OCI-LY7 (cell line): Measurements from ENCODE around the gene TRAPPC12. TPM values are rescaled to one million over a fixed set of nuclear protein-coding genes. Genes with fewer than 3 reads are reported as not detected.

Experiments
- BruUV-seq: library from RNA; stranded (reverse); fragments of 400-500 nt; replicated peaks from 2 replicates; lab custom pipeline; 2021; lab: Mats Ljungman, UMichigan
- CTCF ChIA-PET: fragments of 300-600 bp; sonication (Branson Sonifier 250); formaldehyde crosslinking; loops from one replicate; lab custom pipeline; 2022; ENCODE audit warnings: antibody characterized with exemption; ENCODE audit not compliant: unreplicated experiment; lab: Charles Lee
- POLR2A ChIA-PET: fragments of 300-600 bp; sonication (Branson Sonifier 250); formaldehyde crosslinking; loops from one replicate; lab custom pipeline; 2022; ENCODE audit warnings: antibody characterized with exemption; lab: Charles Lee
- DNase-seq: peaks from one replicate; pipeline ENCODE4 v3.0.0-alpha.2; 2015; ENCODE audit warnings: low spot score
- H2AFZ ChIP-seq: fragments of 200-600 bp; sonication (generic), shearing (Covaris generic); 2 replicates; pipeline ENCODE4 v1.6.1; 2014; ENCODE audit warnings: mild to moderate bottlenecking, antibody characterized with exemption, low read length, moderate library complexity
- H3K27ac ChIP-seq: fragments of 200-600 bp; sonication (generic); 2 replicates; pipeline ENCODE4 v1.5.1; 2014; ENCODE audit warnings: mixed run types, low read depth, mild to moderate bottlenecking, moderate library complexity, low read length, inconsistent platforms; ENCODE audit not compliant: poor library complexity, severe bottlenecking
- H3K36me3 ChIP-seq: fragments of 200-600 bp; sonication (generic); 2 replicates; pipeline ENCODE4 v1.6.1; 2014; ENCODE audit warnings: mild to moderate bottlenecking, antibody characterized with exemption, low read length, moderate library complexity, mixed read lengths; ENCODE audit not compliant: insufficient read depth
- H3K4me1 ChIP-seq: fragments of 200-600 bp; sonication (generic); 2 replicates; pipeline ENCODE4 v1.5.1; 2014; ENCODE audit warnings: mild to moderate bottlenecking, low read length; ENCODE audit not compliant: insufficient read depth, poor library complexity, severe bottlenecking
- H3K4me2 ChIP-seq: fragments of 200-600 bp; sonication (generic); 2 replicates; pipeline ENCODE4 v1.6.1; 2014; ENCODE audit warnings: mild to moderate bottlenecking, low read length
- H3K4me3 ChIP-seq: fragments of 200-600 bp; sonication (generic); 2 replicates; pipeline ENCODE4 v1.5.1; 2014; ENCODE audit warnings: mild to moderate bottlenecking, low read depth, low read length; ENCODE audit not compliant: poor library complexity, severe bottlenecking
- H3K79me2 ChIP-seq: fragments of 200-600 bp; sonication (generic); 2 replicates; pipeline ENCODE4 v1.6.1; 2016; ENCODE audit warnings: low read depth, mild to moderate bottlenecking, low read length, moderate library complexity, mixed read lengths; ENCODE audit not compliant: insufficient read depth
- H3K9me2 ChIP-seq: fragments of 200-600 bp; sonication (generic); 2 replicates; pipeline ENCODE4 v1.6.1; 2016; ENCODE audit warnings: mild to moderate bottlenecking, low read length, mixed read lengths; ENCODE audit not compliant: insufficient read depth
- H3K9me3 ChIP-seq: fragments of 200-600 bp; sonication (generic); 2 replicates; pipeline ENCODE4 v1.6.1; 2014; ENCODE audit warnings: mild to moderate bottlenecking, mixed run types, low read length, mixed read lengths
- H4K20me1 ChIP-seq: fragments of 200-600 bp; sonication (generic); 2 replicates; pipeline ENCODE4 v1.6.1; 2014; ENCODE audit warnings: mild to moderate bottlenecking, antibody characterized with exemption, low read length, moderate library complexity, mixed read lengths; ENCODE audit not compliant: insufficient read depth
- EZH2phosphoT487 ChIP-seq: fragments of 200-600 bp; sonication (generic); IDR thresholded peaks from 2 replicates; pipeline ENCODE4 v1.6.1; 2018; ENCODE audit warnings: low read depth, borderline replicate concordance, mild to moderate bottlenecking, mixed run types, antibody characterized with exemption, low read length, moderate library complexity, mixed read lengths
- intact Hi-C: fragments of 100-400 bp; cut with micrococcal nuclease; formaldehyde crosslinking; loops from one replicate; pipeline ENCODE4 v1.10.0; 2022; ENCODE audit not compliant: unreplicated experiment
- total RNA-seq, 2 experiments: library from RNA; depleted of rRNA in 1 of 2; stranded (reverse); fragments of >200 nt in 1 of 2; shearing (Covaris generic) in 1 of 2; gene quantifications; 2 replicates each; pipeline ENCODE4 v1.2.3, GENCODE V29; 2014 to 2022
- TF ChIP-seq, protein P1 (sequence below): fragments of 200-600 bp; sonication (generic); conservative IDR thresholded peaks from 2 replicates; pipeline ENCODE4 v1.5.1; 2014; ENCODE audit warnings: mild to moderate bottlenecking, antibody characterized with exemption, low read length, moderate library complexity, mixed read lengths

TRAPPC12 gene
- total RNA-seq, 2 experiments from 2014 or later, result 85.2 to 91.6 TPM

GRCh38 chr2:3520591-3520990, 141.1 kb downstream of the TRAPPC12 start:
- ChIA-PET CTCF (interaction anchor here (0.8 kb wide), 1 partner anchor 90 kb away, joined by 4 read pairs; no protein-coding TSS in a partner anchor), POLR2A (interaction anchor here (1.0 to 1.8 kb wide), 4 partner anchors 11 to 89 kb away, joined by 4 to 19 read pairs (median 4); no protein-coding TSS in a partner anchor)
- peaks cover 5% of the 10 kb centered on the region; the same call in 1 of the 2 replicates for H3K9me3 ChIP-seq
- H4K20me1 ChIP-seq, result no peaks in the 10 kb centered on the region
- H3K4me2 ChIP-seq, result peak overlapping the region; percentile 81
- H3K4me1 ChIP-seq, result peaks cover 19% of the 10 kb centered on the region
- intact Hi-C loops, result no loop called here
- BruUV-seq, result no TSS peak
- H2AFZ ChIP-seq, result no peak overlapping the region
- H3K79me2 ChIP-seq, result peaks cover 14% of the 10 kb centered on the region; the same call in 1 of the 2 replicates
- no peak overlapping the region for H3K27ac ChIP-seq
- peak overlapping the region; percentile 68 for H3K4me3 ChIP-seq
- TF ChIP-seq, protein P1, sequence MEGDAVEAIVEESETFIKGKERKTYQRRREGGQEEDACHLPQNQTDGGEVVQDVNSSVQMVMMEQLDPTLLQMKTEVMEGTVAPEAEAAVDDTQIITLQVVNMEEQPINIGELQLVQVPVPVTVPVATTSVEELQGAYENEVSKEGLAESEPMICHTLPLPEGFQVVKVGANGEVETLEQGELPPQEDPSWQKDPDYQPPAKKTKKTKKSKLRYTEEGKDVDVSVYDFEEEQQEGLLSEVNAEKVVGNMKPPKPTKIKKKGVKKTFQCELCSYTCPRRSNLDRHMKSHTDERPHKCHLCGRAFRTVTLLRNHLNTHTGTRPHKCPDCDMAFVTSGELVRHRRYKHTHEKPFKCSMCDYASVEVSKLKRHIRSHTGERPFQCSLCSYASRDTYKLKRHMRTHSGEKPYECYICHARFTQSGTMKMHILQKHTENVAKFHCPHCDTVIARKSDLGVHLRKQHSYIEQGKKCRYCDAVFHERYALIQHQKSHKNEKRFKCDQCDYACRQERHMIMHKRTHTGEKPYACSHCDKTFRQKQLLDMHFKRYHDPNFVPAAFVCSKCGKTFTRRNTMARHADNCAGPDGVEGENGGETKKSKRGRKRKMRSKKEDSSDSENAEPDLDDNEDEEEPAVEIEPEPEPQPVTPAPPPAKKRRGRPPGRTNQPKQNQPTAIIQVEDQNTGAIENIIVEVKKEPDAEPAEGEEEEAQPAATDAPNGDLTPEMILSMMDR, result no peak
- TF ChIP-seq EZH2phosphoT487, result no peak
- peaks cover 19% of the 10 kb centered on the region for H3K36me3 ChIP-seq
- H3K9me2 ChIP-seq, result no peaks in the 10 kb centered on the region
- DNase-seq, result no peak

DNA sequence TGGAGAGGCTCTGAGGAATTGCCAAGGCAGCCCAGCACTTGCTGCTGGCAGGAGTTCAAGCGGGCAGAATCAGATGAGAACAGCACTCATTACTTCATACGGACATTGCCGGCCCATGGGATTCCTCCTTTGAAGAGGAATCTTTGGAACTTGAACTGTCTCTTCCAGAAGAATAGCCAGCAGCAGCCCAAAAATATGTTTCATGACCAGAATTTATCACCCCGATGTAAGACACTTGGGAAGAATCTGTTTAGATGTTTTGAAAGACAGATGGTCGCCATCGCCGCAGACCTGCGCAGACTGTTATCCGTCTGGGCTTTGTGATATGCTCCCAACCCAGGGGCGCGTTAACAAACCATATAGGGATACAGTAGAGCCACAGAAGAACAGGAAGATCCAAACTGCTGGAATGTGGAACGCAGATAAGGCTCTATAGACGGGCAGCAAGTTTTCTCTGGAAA, 143.5 kb downstream of the TRAPPC12 start:
- no peak overlapping the region for H3K27ac ChIP-seq
- intact Hi-C loops, result no loop called here
- peaks cover 16% of the 10 kb centered on the region for H3K4me1 ChIP-seq
- no peak overlapping the region for H2AFZ ChIP-seq
- TF ChIP-seq, protein P1, result no peak
- no peak for TF ChIP-seq EZH2phosphoT487
- no peak for DNase-seq
- BruUV-seq, result no TSS peak
- H4K20me1 ChIP-seq, result no peaks in the 10 kb centered on the region
- no peaks in the 10 kb centered on the region for H3K9me3 ChIP-seq
- CTCF ChIA-PET, result no interaction called here
- peaks cover 5% of the 10 kb centered on the region; the same call in 1 of the 2 replicates for H3K79me2 ChIP-seq
- no peak overlapping the region for H3K4me3 ChIP-seq
- no peaks in the 10 kb centered on the region for H3K9me2 ChIP-seq
- H3K4me2 ChIP-seq, result no peak overlapping the region
- POLR2A ChIA-PET, result no interaction called here
- H3K36me3 ChIP-seq, result no peaks in the 10 kb centered on the region

DNA sequence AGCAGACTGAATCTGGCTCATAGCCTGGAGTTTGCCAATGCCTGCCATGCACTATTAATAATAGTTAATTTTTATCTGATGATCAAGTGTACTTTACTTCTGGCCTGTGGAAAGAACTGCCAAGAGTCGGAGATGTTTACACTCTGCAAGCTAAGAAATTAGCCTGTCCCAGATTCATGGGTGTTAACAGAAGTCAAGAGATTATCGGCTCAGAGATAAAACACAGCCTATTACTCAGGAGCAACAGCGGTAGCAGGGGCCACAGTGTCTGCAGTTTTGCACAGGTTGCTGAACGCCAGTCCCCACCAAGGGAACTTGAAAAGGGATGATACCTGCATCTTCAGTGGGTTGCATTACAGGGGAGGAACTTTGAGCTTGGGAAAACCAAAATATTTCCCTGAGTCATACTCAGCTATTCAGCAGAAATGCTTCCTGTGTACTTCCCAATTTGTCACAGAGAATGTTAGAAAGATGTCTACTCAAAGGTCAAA, 144.1 kb downstream of the TRAPPC12 start:
- TF ChIP-seq EZH2phosphoT487, result no peak
- TF ChIP-seq, protein P1, result no peak
- H3K4me1 ChIP-seq, result peaks cover 15% of the 10 kb centered on the region
- H3K4me2 ChIP-seq, result no peak overlapping the region
- intact Hi-C loops, result no loop called here
- BruUV-seq, result no TSS peak
- H3K9me2 ChIP-seq, result no peaks in the 10 kb centered on the region
- no peaks in the 10 kb centered on the region for H3K36me3 ChIP-seq
- H2AFZ ChIP-seq, result no peak overlapping the region
- H3K4me3 ChIP-seq, result no peak overlapping the region
- ChIA-PET POLR2A (interaction anchor here (0.6 to 1.0 kb wide), 2 partner anchors 11 to 1421 kb away, joined by 3 to 6 read pairs; no protein-coding TSS in a partner anchor), CTCF (no interaction called here)
- no peaks in the 10 kb centered on the region for H4K20me1 ChIP-seq
- H3K27ac ChIP-seq, result no peak overlapping the region
- H3K9me3 ChIP-seq, result no peaks in the 10 kb centered on the region
- no peak for DNase-seq
- no peaks in the 10 kb centered on the region for H3K79me2 ChIP-seq
